Measurements from ENCODE around the gene FNDC5. TPM values are rescaled to one million over a fixed set of nuclear protein-coding genes. Genes with fewer than 3 reads are reported as not detected.

FNDC5 gene
- total and polyA plus RNA-seq, 2 of the 13 experiments (the other 11 are each of a cell fraction or from before 2014, with no cell fraction given), result 1.4 to 3.1 TPM

GRCh38 chr1:32817815-32818786 is 52.6 kb downstream of the FNDC5 start (continued):
- TF ChIP-seq TRAFD1 (CRISPR knock-in tag; IDR thresholded peaks at IDR 0.05; ENCODE audit: borderline replicate concordance), result no peak
- TF ChIP-seq ZNF230 (CRISPR knock-in tag; IDR thresholded peaks at IDR 0.05), result no peak; the same call in 1 of the 2 replicates
- 0 out of 2 replicates have a peak, but pooled peaks have one; percentile 1 for TF ChIP-seq RARG (CRISPR knock-in tag; IDR thresholded peaks at IDR 0.05; ENCODE audit: low read depth)
- TF ChIP-seq MTA3 (CRISPR knock-in tag; IDR thresholded peaks at IDR 0.05), result no peak
- TF ChIP-seq, protein P1, sequence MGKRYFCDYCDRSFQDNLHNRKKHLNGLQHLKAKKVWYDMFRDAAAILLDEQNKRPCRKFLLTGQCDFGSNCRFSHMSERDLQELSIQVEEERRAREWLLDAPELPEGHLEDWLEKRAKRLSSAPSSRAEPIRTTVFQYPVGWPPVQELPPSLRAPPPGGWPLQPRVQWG (CRISPR knock-in tag; IDR thresholded peaks at IDR 0.05; ENCODE audit: borderline replicate concordance, low read depth), result no peak
- TF ChIP-seq HOXA9 (CRISPR knock-in tag; IDR thresholded peaks at IDR 0.05; ENCODE audit: borderline replicate concordance), result 0 out of 2 replicates have a peak, but pooled peaks have one; percentile 58
- TF ChIP-seq ZNF337 (CRISPR knock-in tag; IDR thresholded peaks at IDR 0.05; ENCODE audit: borderline replicate concordance, low read depth), result no peak
- TF ChIP-seq, protein P2, sequence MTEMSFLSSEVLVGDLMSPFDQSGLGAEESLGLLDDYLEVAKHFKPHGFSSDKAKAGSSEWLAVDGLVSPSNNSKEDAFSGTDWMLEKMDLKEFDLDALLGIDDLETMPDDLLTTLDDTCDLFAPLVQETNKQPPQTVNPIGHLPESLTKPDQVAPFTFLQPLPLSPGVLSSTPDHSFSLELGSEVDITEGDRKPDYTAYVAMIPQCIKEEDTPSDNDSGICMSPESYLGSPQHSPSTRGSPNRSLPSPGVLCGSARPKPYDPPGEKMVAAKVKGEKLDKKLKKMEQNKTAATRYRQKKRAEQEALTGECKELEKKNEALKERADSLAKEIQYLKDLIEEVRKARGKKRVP (CRISPR knock-in tag; IDR thresholded peaks at IDR 0.05), result peak in 1 of 2 experiments; percentile 73; a peak in 2 of 4 replicates
- TF ChIP-seq ATF7 (IDR thresholded peaks at IDR 0.05), result no peak
- TF ChIP-seq ATF7 (CRISPR knock-in tag; IDR thresholded peaks at IDR 0.05), result peak; percentile 24; the same call in 1 of the 2 replicates
- TF ChIP-seq ZNF44 (CRISPR knock-in tag; IDR thresholded peaks at IDR 0.05), result no peak; the same call in 1 of the 2 replicates
- TF ChIP-seq SOX13 (IDR thresholded peaks at IDR 0.05), result no peak
- no peak for TF ChIP-seq SOX13 (CRISPR knock-in tag; conservative IDR thresholded peaks at IDR 0.05 in 1 of 2, IDR thresholded peaks at IDR 0.05 in 1 of 2)
- no peak for TF ChIP-seq ZNF530 (CRISPR knock-in tag; IDR thresholded peaks at IDR 0.05; ENCODE audit: low read depth)
- TF ChIP-seq HCFC1 (IDR thresholded peaks at IDR 0.05; ENCODE audit: low read depth, low read length), result no peak
- TF ChIP-seq, protein P3, sequence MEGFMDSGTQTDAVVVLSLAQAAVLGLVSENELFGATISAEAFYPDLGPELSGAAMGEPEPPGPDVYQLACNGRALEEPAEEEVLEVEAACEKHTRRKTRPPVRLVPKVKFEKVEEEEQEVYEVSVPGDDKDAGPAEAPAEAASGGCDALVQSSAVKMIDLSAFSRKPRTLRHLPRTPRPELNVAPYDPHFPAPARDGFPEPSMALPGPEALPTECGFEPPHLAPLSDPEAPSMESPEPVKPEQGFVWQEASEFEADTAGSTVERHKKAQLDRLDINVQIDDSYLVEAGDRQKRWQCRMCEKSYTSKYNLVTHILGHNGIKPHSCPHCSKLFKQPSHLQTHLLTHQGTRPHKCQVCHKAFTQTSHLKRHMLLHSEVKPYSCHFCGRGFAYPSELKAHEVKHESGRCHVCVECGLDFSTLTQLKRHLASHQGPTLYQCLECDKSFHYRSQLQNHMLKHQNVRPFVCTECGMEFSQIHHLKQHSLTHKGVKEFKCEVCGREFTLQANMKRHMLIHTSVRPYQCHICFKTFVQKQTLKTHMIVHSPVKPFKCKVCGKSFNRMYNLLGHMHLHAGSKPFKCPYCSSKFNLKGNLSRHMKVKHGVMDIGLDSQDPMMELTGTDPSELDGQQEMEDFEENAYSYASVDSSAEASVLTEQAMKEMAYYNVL (CRISPR knock-in tag; IDR thresholded peaks at IDR 0.05; ENCODE audit: borderline replicate concordance), result no peak
- TF ChIP-seq, protein P4, sequence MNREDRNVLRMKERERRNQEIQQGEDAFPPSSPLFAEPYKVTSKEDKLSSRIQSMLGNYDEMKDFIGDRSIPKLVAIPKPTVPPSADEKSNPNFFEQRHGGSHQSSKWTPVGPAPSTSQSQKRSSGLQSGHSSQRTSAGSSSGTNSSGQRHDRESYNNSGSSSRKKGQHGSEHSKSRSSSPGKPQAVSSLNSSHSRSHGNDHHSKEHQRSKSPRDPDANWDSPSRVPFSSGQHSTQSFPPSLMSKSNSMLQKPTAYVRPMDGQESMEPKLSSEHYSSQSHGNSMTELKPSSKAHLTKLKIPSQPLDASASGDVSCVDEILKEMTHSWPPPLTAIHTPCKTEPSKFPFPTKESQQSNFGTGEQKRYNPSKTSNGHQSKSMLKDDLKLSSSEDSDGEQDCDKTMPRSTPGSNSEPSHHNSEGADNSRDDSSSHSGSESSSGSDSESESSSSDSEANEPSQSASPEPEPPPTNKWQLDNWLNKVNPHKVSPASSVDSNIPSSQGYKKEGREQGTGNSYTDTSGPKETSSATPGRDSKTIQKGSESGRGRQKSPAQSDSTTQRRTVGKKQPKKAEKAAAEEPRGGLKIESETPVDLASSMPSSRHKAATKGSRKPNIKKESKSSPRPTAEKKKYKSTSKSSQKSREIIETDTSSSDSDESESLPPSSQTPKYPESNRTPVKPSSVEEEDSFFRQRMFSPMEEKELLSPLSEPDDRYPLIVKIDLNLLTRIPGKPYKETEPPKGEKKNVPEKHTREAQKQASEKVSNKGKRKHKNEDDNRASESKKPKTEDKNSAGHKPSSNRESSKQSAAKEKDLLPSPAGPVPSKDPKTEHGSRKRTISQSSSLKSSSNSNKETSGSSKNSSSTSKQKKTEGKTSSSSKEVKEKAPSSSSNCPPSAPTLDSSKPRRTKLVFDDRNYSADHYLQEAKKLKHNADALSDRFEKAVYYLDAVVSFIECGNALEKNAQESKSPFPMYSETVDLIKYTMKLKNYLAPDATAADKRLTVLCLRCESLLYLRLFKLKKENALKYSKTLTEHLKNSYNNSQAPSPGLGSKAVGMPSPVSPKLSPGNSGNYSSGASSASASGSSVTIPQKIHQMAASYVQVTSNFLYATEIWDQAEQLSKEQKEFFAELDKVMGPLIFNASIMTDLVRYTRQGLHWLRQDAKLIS (CRISPR knock-in tag; IDR thresholded peaks at IDR 0.05), result no peak
- TF ChIP-seq NCOR1 (IDR thresholded peaks at IDR 0.05; ENCODE audit: borderline replicate concordance, low read length), result no peak
- TF ChIP-seq ESRRA (CRISPR knock-in tag; IDR thresholded peaks at IDR 0.05; ENCODE audit: low read depth), result peak; percentile 62; the same call in 1 of the 2 replicates
